ENCODE measurements around the gene CDX1.

Gene CDX1

GRCh38 chr5:150190503-150190979 lies 24.0 kb downstream of the CDX1 start:
- H3K9me3 ChIP-seq (ENCODE audit: low read depth, low read length) = no peaks in the 10 kb centered on the region
- H3K27ac ChIP-seq = no peak overlapping the region
- no peak overlapping the region for H3K9ac ChIP-seq (ENCODE audit: insufficient read length)
- no peak for DNase-seq (ENCODE audit: low read depth, low spot score)
- H3K36me3 ChIP-seq (ENCODE audit: insufficient read depth, low read length) = no peaks in the 10 kb centered on the region
- no peak for TF ChIP-seq POLR2AphosphoS5 (IDR thresholded peaks at IDR 0.05; ENCODE audit: borderline replicate concordance, low read depth, low read length)
- no peak for TF ChIP-seq EZH2 (IDR thresholded peaks at IDR 0.05)
- TF ChIP-seq FOXP2 (optimal IDR thresholded peaks at IDR 0.05; ENCODE audit: control extremely low read depth, extremely low read length, insufficient read depth) = no peak
- no peak overlapping the region for H3K4me3 ChIP-seq

- no peak for DNase-seq (ENCODE audit: low read depth, low spot score)
- TF ChIP-seq FOXP2 (optimal IDR thresholded peaks at IDR 0.05; ENCODE audit: control extremely low read depth, extremely low read length, insufficient read depth) (no peak), POLR2AphosphoS5 (IDR thresholded peaks at IDR 0.05; ENCODE audit: borderline replicate concordance, low read depth, low read length) (no peak), EZH2 (IDR thresholded peaks at IDR 0.05) (no peak)
- no peaks in the 10 kb centered on the region for H3K36me3 ChIP-seq (ENCODE audit: insufficient read depth, low read length)
Measured at GRCh38 chr5:150190987-150191386, 24.4 kb downstream of the CDX1 start.

GRCh38 chr5:150192462-150192861 lies 25.9 kb downstream of the CDX1 start:
- Histone ChIP-seq H3K9ac (ENCODE audit: insufficient read length) (no peak overlapping the region), H3K36me3 (ENCODE audit: insufficient read depth, low read length) (no peaks in the 10 kb centered on the region), H3K27ac (no peak overlapping the region), H3K4me3 (no peak overlapping the region), H3K9me3 (ENCODE audit: low read depth, low read length) (no peaks in the 10 kb centered on the region)
- TF ChIP-seq POLR2AphosphoS5 (IDR thresholded peaks at IDR 0.05; ENCODE audit: borderline replicate concordance, low read depth, low read length) (no peak), FOXP2 (optimal IDR thresholded peaks at IDR 0.05; ENCODE audit: control extremely low read depth, extremely low read length, insufficient read depth) (no peak), EZH2 (IDR thresholded peaks at IDR 0.05) (no peak)
- no peak for DNase-seq (ENCODE audit: low read depth, low spot score)

More at GRCh38 chr5:150190987-150191386, 24.4 kb downstream of the CDX1 start:
- no peak overlapping the region for H3K27ac ChIP-seq
- no peak overlapping the region for H3K4me3 ChIP-seq
- no peaks in the 10 kb centered on the region for H3K9me3 ChIP-seq (ENCODE audit: low read depth, low read length)
- no peak overlapping the region for H3K9ac ChIP-seq (ENCODE audit: insufficient read length)

DNA sequence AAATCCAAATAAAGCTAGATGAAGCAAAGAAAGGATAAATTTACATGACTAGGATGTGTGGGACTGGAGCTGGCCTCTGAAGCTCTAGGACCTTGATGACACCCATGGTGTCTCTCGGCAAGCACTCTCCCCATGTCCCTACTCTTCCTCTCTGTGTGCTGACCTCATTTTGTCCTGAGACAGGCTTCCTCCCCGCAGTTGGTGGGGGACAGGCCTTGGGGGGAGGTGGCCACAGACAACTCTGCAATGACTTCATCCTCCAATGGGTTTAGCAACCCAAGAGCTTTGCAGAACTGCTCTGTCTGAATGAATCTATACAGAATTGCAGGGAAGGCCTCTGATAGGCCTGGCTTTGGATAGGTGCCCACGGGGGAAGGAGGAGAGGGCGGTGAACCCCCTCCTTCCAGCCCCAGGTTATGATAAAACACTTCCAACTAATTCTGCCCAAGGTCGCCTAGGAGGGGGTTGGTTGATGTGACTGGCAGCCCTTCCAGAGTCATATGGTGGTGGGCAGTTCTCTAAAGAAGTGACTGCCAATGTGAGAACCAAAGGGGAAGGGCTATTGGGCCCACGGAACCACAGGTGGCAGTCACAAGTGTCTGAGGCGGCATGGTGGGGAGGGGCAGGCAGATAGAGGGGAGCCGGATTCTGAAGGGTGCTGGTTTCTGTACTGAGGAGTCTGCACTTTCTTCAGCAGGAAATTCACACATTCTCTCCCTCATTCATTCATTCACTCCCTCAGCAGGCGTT lies 29.3 kb downstream of the CDX1 start:
- DNase-seq (ENCODE audit: low read depth, low spot score) = no peak
- no peaks in the 10 kb centered on the region for H3K9me3 ChIP-seq (ENCODE audit: low read depth, low read length)
- TF ChIP-seq FOXP2 (optimal IDR thresholded peaks at IDR 0.05; ENCODE audit: control extremely low read depth, extremely low read length, insufficient read depth) = no peak
- no peak overlapping the region for H3K4me3 ChIP-seq
- no peaks in the 10 kb centered on the region for H3K36me3 ChIP-seq (ENCODE audit: insufficient read depth, low read length)
- no peak overlapping the region for H3K27ac ChIP-seq
- no peak overlapping the region for H3K9ac ChIP-seq (ENCODE audit: insufficient read length)

DNA sequence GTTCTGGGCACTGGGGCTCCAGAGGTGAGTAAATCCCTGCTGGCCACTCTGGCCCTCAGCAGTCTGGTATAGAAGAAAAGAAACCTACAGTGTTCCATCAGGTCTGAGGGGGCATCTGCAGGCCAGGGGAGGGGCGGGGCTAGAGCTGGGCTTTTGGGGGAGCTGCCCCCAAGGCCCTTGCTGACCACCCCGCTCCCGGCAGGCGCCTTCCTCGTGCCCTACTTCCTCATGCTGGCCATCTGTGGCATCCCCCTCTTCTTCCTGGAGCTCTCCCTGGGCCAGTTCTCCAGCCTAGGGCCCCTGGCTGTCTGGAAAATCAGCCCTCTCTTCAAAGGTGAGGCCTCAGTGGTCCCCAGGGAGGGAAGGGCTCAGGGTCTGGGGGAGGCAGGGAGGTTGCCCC lies 29.9 kb downstream of the CDX1 start:
- no peaks in the 10 kb centered on the region for H3K9me3 ChIP-seq (ENCODE audit: low read depth, low read length)
- no peak overlapping the region for H3K4me3 ChIP-seq
- H3K9ac ChIP-seq (ENCODE audit: insufficient read length) = no peak overlapping the region
- DNase-seq (ENCODE audit: low read depth, low spot score) = no peak
- TF ChIP-seq EZH2 (IDR thresholded peaks at IDR 0.05) (no peak), FOXP2 (optimal IDR thresholded peaks at IDR 0.05; ENCODE audit: control extremely low read depth, extremely low read length, insufficient read depth) (no peak), POLR2AphosphoS5 (IDR thresholded peaks at IDR 0.05; ENCODE audit: borderline replicate concordance, low read depth, low read length) (no peak)
- no peak overlapping the region for H3K27ac ChIP-seq
- H3K36me3 ChIP-seq (ENCODE audit: insufficient read depth, low read length) = no peaks in the 10 kb centered on the region

GRCh38 chr5:150196986-150197385 lies 30.4 kb downstream of the CDX1 start:
- TF ChIP-seq FOXP2 (optimal IDR thresholded peaks at IDR 0.05; ENCODE audit: control extremely low read depth, extremely low read length, insufficient read depth) (no peak), EZH2 (IDR thresholded peaks at IDR 0.05) (no peak), POLR2AphosphoS5 (IDR thresholded peaks at IDR 0.05; ENCODE audit: borderline replicate concordance, low read depth, low read length) (no peak)
- H3K36me3 ChIP-seq (ENCODE audit: insufficient read depth, low read length) = no peaks in the 10 kb centered on the region
- no peak overlapping the region for H3K9ac ChIP-seq (ENCODE audit: insufficient read length)
- no peak overlapping the region for H3K4me3 ChIP-seq
- no peak overlapping the region for H3K27ac ChIP-seq
- no peaks in the 10 kb centered on the region for H3K9me3 ChIP-seq (ENCODE audit: low read depth, low read length)
- DNase-seq (ENCODE audit: low read depth, low spot score) = no peak

DNA sequence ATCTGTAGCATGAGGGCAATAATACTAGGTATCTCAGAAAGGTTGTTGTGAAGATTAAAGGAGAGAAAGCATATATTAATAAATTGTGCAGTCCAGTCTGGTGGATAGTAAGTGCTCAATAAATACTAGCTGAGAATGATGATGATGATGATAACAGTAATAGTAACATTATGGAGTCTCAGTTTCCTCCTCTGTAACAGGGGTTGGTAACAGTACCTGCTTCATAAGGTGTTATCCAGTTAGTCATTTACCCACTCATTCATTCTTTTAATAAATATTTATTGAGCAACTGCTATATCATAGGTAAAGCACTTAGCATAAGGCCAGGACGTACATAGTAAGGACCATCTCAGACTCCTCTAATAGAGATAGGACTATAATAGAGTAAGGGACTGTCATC lies 30.9 kb downstream of the CDX1 start:
- H3K9me3 ChIP-seq (ENCODE audit: low read depth, low read length) = no peaks in the 10 kb centered on the region
- DNase-seq (ENCODE audit: low read depth, low spot score) = no peak
- H3K36me3 ChIP-seq (ENCODE audit: insufficient read depth, low read length) = no peaks in the 10 kb centered on the region
- TF ChIP-seq EZH2 (IDR thresholded peaks at IDR 0.05) (no peak), POLR2AphosphoS5 (IDR thresholded peaks at IDR 0.05; ENCODE audit: borderline replicate concordance, low read depth, low read length) (no peak), FOXP2 (optimal IDR thresholded peaks at IDR 0.05; ENCODE audit: control extremely low read depth, extremely low read length, insufficient read depth) (no peak)
- H3K4me3 ChIP-seq = no peak overlapping the region
- no peak overlapping the region for H3K27ac ChIP-seq
- no peak overlapping the region for H3K9ac ChIP-seq (ENCODE audit: insufficient read length)

GRCh38 chr5:150202501-150202900 lies 35.9 kb downstream of the CDX1 start:
- Histone ChIP-seq H3K36me3 (ENCODE audit: insufficient read depth, low read length) (no peaks in the 10 kb centered on the region), H3K9ac (ENCODE audit: insufficient read length) (no peak overlapping the region), H3K27ac (no peak overlapping the region), H3K9me3 (ENCODE audit: low read depth, low read length) (no peaks in the 10 kb centered on the region), H3K4me3 (no peak overlapping the region)
- no peak for DNase-seq (ENCODE audit: low read depth, low spot score)
- no peak for TF ChIP-seq POLR2AphosphoS5 (IDR thresholded peaks at IDR 0.05; ENCODE audit: borderline replicate concordance, low read depth, low read length)
- TF ChIP-seq EZH2 (IDR thresholded peaks at IDR 0.05) = no peak
- no peak for TF ChIP-seq FOXP2 (optimal IDR thresholded peaks at IDR 0.05; ENCODE audit: control extremely low read depth, extremely low read length, insufficient read depth)

Measured in SK-N-MC (cell line).